GM21423 (cell line): ENCODE results near the gene RPS6KB2.

Experiments
- ATAC-seq: cut with Tn5 transposase; IDR thresholded peaks from one replicate; pipeline ENCODE4 v1.9.1; 2021; ENCODE audit warnings: mild to moderate bottlenecking, moderate library complexity; ENCODE audit not compliant: unreplicated experiment

RPS6KB2 gene

DNA sequence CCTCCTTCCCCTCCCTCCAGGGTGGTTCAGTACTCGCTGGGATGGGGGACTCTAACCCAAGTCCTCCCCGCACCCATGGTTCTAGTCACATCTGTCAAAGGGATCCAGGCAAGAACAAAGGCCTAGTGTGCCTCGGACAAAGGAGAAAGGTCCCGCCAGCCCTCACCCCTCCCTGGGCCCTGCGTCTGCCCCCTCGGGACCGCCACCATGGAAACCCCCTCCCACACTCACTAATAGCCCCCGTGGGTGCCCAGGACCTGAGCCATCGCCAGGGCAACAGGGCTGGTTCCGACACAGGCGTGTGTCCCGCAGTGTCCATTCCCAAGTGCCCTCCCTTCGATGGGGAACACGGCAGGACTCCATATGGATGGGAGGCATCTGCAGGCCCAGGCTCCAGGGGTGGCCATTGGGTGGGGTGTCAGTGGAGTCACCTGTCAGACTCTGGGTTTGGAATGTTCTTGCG lies 17.9 kb upstream of the RPS6KB2 start:
- ATAC-seq: no peak

DNA sequence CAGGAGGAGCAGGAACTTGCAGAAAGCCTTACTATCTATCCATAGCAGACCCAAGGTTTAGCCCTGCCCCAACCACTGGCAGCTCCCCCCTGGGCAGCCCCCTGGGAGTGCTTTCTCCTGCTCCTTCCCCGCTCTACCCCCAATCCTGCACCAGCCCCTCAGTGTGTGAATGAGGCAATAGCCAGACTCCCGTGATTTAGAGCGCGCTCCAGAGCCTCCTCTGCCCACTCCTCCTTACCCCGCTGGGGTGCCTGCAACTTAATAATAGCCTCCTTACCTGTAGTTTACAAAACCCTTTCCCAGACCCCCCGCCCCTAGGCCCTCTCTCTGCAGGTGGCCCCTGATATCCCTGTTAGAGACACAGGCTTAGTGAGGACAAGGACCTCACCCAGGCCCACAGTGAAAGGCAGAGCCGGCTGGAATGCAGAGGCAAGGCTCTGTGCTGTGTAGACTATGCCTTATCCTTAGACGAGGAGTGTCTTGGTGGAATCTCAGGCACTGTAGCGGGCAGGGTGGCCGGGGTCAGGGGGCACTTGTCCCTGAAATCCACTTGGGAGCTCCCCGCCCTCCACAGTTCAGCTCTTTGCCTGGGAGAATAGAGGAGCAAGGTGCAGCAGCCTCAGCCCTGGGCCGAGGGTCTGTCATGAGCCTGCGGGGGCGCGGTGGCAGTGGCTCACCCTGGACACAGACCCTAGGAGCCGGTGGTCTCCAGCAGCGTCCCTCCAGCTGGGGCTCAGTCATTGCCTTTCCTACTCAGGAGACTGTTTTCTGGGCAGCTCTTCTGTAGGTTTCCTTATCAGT lies 17.1 kb upstream of the RPS6KB2 start:
- no peak for ATAC-seq

DNA sequence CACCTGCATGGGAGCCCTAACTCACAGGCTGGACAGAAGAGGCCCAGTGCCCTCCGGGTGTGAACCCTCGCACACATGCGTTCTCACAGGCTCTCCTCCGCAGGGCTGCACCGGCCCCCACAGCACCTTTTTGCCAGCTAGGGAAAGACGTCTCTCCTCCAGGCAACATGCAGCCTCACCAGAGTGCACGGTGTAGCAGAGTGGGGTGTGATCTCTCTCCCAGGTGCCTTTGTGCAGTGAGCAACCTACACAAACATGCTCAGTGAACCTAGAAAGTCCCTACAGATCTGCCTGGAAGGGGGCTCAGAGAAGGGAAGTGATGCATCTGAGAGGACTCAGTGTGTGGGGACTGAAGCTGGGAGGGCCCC lies 16.5 kb upstream of the RPS6KB2 start:
- no peak for ATAC-seq

DNA sequence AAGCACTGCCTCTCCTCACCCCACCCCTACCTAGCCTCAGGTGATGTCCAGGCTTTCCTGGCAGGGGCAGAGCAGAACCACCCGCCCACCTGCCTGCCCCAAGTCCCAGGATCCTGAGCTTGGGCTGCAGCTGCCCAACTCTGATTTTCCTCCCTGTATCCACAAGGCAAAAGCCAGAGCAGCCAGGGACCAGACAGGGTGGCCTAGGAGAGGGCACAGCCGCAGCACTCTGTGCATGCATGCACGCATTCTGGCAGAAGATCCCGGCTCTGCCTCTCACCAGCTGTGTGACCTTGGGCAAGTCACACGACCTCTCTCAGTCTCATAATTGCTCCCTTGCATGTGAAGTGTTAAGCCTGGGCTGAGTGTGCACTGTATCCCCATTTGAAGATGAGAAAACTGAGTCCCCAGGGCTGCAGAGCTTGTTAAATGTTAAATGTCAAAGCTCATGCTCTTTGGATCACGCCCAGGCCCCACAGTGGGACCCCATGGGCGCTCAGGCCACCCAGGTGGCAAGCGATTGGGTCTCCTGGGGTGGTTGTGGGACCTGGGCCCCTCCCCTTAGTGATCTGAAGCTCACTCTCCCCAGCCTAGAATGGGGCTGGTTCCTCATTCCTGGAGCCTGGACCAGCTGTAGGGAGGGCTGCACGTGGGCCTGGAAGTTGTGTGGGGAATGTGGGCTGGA lies 15.7 kb upstream of the RPS6KB2 start:
- ATAC-seq: no peak

DNA sequence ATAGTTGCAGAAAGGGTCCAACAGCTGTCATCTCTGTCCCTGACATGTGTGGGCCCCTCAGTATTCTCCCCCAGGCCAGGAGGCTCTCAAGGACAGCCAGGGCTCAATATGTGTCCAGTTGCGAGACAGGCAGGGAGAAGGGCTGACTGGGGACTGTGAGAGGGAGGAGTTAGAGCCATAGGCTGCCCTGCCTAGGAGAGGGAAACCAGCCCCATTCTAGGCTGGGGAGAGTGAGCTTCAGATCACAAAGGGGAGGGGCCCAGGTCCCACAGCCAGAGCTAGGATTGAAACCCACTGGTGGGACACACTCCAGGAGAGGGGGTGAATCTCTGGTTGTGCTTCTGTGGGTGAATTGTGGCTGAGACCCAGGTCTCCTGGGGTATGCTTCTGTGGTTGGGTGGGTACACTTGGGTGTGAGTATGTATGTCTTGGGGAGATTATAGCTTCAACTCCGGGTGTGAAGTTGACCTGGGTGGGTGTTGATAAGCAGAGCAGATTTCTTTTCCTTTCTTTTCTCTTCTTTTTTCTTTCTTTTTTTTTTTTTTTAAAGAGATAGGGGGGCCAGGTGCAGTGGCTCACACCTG lies 14.9 kb upstream of the RPS6KB2 start:
- ATAC-seq: no peak

DNA sequence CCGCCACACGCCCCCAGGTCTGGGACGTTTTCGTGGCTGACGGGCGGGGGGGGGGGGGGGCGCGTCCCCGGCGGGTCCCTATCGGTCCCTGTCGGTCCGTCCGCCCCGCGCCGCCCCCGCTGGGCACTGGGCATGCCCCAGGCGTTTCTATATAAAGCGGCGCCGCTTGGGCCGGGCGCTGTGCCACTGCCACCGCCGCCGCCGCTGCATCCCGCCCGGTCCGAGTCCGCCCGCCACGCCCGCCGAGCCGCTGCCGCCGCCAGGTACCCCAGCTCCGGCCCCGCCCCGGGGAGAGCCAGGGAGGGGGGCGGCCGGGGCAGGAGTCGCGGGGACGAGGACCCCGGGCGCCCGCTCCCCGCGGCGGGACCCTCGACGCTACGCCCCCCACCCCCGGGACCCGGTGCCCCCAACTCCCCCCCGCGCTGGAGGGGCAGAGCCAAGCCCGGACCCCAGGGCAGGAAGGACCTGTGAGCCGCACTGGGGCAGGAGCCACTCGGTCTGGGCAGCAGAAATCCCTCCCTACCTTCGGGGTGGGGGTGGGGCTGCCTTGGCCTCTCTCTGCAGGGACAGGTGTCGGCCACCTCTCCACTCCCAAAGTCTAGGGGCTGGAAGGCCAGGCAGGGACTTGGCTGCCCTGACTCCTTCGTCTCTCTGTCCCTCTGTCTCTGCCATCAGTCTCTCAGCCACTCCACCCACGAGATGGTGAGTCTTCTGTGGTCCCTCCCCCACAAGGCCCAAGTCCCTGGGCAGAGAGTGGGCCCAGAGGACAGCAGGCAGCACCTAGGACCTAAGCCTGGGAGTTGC lies 12.6 kb upstream of the RPS6KB2 start, which contains the start of gene CARNS1:
Gene CARNS1, plus strand, starts transcription at position 178 of the 804 bp plus-strand sequence. Its CDS starts 522 bp downstream, at position 700.
- no peak for ATAC-seq

DNA sequence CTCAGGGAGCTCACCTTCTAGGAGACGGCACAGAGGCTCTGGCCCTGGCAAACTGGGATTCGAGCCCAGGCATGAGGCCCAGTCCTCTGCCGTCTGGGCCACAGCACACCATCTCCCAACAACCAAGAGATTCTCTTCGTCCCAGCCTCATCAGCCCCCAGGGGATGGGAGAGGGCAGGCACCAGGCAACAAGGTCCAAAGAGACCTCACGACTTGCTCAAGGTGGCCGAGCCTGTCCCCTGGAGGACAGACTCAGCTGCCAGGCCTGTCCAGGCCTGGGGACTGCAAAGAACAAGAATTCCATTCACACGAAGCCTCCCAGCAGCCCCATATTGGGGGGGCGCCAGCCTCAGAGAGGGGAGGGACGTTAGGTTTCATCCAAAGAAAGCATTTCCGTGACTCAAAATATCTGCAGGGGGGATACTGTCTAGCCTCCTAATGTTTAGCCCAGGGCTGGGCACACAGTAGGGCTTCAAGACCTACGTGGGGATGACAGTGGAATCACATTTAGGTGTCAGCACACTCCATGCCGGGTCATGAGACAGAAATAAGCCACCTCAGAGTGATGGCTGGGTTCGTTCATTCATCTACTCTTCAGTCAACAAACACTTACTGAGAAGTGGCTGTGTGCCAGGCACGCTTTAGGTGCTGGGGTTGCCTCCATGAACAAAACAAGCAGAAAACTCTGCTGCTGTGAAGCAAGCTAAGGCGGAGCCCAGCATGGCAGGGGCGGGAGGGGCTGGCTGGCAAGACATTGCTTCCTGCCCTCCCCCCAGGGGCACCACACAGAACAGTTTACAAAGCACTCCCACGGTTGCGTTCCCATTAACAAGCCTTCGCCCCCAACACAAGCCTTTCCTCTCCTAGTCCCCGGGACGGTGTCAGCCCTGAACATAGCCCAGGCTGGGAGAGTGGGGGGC lies 11.6 kb upstream of the RPS6KB2 start:
- no peak for ATAC-seq

DNA sequence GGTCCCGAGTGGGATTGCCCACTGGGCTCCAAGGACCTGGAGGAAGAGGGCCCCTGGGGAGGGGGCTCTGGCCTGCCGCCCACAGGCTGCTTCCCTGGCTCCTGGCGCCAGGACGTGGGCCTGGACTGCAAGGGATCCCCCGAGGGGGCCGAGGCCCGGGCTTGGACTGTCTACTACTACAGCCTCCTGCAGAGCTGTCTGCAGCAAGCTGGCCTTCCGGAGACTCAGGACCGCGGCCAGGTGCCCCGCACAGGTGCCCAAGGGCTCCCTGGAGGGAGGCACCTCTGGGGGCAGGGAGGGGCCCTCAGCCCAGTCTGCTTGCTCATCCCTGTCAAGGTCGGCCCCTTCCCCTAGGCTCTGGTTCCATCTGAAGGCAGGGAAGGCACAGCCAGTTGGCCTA lies 10.9 kb upstream of the RPS6KB2 start:
- no peak for ATAC-seq

DNA sequence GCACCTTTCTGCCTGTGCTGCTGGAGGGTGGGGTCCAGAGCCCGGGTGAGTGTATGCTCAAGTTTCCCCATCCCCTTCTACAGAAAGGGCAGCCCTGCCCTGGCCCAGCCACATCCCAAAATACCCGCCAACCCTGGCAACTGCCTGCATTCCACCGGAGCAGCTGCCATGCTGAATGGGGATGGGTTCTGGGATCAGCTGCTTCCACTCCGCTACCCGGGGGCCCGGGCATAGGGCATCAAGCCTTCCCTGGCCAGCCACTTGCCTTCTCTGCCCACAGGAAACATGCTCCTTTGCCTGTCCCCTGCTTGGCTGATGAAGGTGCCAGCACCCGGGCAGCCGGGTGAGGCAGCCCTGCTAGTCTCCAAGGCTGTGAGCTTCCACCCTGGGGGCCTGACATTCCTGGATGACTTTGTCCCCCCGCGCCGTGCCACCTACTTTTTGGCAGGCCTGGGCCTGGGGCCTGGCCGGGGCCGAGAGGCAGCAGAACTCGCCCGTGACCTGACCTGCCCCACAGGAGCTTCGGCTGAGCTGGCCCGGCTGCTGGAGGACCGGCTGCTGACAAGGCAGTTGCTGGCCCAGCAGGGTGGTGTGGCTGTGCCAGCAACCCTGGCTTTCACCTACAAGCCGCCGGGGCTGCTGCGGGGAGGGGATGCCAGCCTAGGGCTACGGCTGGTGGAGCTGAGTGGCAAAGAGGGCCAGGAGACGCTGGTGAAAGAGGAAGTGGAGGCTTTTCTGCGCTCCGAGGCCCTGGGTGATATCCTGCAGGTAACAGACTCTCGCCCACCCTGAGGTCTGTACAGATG lies 9.6 kb upstream of the RPS6KB2 start:
- no peak for ATAC-seq

DNA sequence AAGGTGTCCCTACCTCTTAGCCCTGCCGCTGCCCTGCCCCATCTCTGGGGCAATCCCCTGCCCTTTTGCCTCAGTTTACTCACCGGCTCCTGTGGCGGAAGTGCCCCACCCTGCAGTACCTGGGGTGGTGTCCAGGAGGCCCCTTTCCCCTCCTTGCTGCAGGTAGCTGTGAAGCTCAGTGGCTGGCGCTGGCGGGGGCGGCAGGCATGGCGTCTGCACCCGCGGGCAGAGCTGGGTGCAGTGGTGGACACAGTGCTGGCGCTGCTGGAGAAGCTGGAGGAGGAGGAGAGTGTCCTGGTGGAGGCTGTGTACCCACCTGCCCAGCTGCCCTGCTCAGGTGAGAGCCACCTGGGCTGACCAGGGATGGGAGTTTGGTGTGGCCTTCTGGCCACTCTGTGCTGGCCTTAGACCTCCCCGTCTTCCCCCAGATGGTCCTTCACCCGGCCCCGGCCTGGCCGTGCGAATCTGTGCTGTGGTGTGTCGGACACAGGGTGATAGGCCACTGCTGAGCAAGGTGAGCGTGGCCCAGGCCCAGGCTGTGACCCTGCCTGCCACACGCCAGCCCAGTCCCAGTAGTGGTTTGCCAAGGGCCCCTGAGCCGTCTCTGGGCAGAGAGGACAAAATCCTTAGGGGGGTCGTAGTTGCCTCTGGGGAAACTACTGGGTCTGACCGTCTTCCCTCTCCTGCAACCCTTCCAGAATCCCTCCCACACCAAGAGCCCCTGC lies 8.8 kb upstream of the RPS6KB2 start:
- ATAC-seq: no peak

DNA sequence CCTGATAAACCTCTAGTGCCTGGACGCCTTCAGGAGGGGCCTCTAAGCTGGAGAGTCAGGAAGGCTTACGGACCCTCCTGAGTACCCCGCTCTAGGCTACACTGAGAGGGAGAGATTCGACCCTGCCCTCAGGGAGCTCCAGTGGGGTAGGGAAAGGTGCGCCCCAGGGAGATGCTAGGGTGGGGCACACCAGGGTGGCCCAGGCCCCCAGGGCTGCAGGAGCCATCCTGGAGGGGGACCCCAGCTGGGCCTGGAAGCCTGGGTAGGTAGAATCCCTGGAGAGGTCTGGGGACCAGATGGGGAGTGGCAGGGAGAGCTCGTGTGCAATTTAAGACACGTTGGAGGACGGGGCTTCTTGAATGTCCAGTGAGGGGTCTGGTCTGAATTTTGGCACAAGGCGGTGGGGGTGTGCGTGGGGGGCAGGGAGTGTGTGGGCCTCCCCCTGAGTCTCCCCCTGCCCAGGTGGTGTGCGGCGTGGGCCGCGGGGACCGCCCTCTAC lies 8.1 kb upstream of the RPS6KB2 start:
- no peak for ATAC-seq

DNA sequence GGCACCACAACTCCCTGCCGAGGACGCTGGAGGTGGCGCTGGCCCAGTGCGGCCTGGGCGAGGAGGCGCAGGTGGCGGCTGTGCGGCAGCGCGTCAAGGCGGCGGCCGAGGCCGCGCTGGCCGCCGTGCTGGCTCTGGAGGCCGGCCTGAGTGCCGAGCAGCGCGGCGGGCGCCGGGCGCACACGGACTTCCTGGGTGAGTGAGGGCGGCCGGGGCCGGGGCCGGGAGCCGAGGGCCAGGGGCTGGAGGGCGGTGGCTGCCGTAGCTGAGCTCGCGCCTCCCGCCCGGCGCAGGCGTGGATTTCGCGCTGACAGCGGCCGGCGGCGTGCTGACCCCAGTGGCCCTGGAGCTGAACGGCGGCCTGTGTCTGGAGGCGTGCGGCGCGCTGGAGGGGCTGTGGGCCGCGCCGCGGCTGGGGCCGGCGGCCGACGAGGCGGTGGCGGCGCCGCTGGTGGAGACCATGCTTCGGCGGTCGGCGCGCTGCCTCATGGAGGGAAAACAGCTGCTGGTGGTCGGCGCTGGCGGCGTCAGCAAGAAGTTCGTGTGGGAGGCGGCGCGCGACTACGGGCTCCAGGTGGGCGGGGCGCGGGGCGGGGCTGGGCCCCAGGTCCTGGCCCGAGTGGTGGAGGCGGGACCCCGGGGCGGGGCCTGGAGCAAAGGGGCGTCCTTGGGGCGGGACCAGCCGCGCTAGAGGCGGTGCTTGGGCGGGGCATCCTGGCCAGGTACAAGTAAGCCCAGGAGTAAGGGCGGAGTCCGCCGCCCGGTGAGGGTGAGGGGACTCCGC lies 7.5 kb upstream of the RPS6KB2 start:
- ATAC-seq: peak; percentile 76

DNA sequence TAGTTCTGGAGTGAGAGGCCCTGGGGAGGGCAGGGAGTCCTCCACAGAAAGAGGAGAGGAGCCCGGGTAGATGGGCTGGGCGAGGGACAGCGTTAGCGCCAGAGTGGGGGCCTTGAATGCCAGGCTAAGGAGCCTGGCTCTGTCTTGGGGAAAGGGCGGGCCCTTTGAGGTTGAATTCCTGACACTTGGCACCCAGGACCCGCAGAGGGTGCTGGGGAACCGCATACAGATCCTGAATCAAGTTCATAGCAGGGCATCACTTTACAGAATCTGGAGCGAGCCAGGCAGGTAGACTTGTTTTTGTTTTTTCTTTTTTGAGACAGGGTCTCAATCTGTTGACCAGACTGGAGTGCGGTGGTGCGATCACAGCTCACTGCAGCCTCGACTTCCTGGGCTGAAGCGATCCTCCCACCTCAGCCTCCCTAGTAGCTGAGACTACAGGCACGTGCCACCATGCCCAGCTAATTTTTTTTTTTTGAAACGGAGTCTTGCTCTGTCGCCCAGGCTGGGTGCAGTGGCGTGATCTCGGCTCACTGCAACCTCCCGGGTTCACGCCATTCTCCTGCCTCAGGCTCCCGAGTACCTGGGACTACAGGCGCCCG lies 6.8 kb upstream of the RPS6KB2 start:
- ATAC-seq: no peak

DNA sequence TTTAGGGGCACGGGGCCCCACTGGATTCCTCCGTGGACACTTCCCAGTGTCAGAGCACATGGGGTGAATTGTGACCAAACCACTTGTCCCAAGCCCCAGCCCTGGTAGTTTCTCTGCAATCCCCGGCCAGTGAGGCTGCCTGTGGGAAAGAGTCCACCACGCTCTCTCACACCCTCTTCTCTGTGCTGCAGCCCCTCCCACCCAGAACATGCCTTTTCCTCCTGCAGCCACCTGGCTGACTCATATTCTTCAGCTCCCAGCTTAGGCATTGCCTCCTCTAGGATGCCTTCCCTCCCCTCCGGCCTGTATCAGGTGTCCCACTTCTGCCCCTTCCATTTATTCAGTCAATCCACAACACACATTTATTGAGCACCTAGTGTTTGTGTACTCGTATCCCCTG lies 5.4 kb upstream of the RPS6KB2 start:
- ATAC-seq: no peak

DNA sequence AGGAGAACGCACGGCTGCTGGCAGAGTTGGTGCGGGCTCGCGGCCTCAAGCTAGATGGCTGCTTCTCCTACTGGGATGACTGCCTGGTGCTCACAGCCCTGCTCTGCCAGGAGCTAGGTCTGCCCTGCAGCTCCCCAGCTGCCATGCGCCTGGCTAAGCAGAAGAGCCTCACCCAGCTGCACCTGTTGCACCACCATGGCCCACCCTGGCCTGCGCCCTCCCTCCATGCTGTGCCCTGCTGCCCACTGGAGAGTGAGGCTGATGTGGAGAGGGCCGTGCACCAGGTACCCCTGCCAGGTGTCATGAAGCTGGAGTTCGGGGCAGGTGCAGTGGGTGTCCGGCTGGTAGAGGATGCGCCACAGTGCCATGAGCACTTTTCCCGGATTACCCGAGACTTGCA lies 4.8 kb upstream of the RPS6KB2 start:
- no peak for ATAC-seq

DNA sequence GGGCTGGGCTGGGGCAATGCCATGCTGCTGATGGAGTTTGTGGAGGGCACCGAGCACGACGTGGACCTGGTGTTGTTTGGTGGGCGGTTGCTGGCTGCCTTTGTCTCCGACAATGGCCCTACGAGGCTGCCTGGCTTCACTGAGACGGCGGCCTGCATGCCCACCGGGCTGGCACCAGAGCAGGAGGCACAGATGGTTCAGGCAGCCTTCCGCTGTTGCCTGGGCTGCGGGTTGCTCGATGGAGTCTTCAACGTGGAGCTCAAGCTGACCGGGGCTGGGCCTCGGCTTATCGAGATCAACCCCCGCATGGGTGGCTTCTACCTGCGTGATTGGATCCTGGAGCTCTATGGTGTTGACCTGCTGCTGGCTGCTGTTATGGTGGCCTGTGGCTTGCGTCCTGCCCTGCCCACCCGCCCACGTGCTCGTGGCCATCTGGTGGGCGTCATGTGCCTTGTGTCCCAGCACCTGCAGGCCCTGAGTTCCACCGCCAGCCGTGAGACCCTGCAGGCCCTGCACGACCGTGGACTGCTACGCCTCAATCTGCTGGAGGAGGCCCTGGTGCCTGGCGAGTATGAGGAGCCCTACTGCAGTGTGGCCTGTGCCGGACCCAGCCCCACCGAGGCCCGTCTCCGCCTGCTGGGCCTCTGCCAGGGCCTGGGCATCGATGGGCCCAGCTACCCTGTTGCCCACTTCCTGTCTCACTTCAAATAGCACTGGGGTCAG lies 4.2 kb upstream of the RPS6KB2 start:
- ATAC-seq: no peak
